Hepatocyte (in vitro differentiated cells): ENCODE data around the gene SHOX.

Experiments used
- EZH2 ChIP-seq: fragments of 200-600 bp; sonication (generic); IDR thresholded peaks from 2 replicates; pipeline ENCODE4 v1.6.1; 2016; ENCODE audit warnings: antibody characterized with exemption, mild to moderate bottlenecking, borderline replicate concordance
- EZH2phosphoT487 ChIP-seq: fragments of 200-600 bp; sonication (generic); IDR thresholded peaks from one replicate; pipeline ENCODE4 v1.6.1; 2018; ENCODE audit warnings: antibody characterized with exemption, mild to moderate bottlenecking, low read depth, moderate library complexity; ENCODE audit not compliant: unreplicated experiment, severe bottlenecking
- TF ChIP-seq, protein P1 (sequence below): fragments of 200-600 bp; sonication (generic); IDR thresholded peaks from 2 replicates; pipeline ENCODE4 v1.5.1; 2016; ENCODE audit warnings: antibody characterized with exemption, mild to moderate bottlenecking; ENCODE audit not compliant: poor library complexity

DNA sequence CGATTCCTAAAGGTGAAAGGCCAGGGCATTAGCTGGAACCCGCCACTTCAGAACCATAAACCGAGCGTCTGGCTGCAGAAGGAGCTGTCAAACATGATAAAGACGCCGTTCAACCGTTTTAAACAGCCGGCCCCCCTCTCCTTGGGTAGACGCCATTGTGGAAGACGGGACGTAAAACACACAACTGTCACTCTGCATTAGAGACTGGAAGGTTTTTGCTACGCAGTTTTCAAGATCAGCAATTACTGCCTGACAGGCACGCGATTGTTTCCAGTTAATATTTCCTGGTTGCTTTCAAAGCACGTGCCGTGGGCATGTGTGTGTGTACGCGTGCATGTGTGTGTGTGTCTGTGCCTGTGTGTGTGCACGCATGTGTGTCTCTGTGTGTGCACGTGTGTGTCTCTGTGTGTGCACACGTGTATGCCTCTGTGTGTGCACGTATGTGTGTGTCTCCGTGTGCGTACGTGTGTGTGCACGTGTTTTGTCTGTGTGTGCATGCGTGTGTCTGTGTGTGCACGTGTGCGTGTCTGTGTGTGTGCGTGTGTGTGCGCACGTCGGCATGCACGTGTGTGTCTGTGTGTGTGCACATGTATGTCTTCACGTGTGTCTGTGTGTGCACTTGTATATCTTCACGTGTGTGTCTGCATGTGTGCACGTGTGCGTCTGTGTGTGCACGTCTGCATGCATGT, 48.8 kb downstream of the SHOX start:
- TF ChIP-seq, protein P1, sequence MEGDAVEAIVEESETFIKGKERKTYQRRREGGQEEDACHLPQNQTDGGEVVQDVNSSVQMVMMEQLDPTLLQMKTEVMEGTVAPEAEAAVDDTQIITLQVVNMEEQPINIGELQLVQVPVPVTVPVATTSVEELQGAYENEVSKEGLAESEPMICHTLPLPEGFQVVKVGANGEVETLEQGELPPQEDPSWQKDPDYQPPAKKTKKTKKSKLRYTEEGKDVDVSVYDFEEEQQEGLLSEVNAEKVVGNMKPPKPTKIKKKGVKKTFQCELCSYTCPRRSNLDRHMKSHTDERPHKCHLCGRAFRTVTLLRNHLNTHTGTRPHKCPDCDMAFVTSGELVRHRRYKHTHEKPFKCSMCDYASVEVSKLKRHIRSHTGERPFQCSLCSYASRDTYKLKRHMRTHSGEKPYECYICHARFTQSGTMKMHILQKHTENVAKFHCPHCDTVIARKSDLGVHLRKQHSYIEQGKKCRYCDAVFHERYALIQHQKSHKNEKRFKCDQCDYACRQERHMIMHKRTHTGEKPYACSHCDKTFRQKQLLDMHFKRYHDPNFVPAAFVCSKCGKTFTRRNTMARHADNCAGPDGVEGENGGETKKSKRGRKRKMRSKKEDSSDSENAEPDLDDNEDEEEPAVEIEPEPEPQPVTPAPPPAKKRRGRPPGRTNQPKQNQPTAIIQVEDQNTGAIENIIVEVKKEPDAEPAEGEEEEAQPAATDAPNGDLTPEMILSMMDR = no peak
- TF ChIP-seq EZH2 = no peak
- TF ChIP-seq EZH2phosphoT487 = no peak
